ENCODE measurements around the gene INSIG1.

GRCh38 chr7:155257482-155258225 lies 40.0 kb upstream of the INSIG1 start:
- TF ChIP-seq CTCF (IDR thresholded peaks at IDR 0.05; ENCODE audit: borderline replicate concordance, extremely low read depth, low read length, poor library complexity, severe bottlenecking) (no peak), EZH2 (IDR thresholded peaks at IDR 0.05; ENCODE audit: borderline replicate concordance, low read depth, low read length, severe bottlenecking) (no peak)

All from DND-41 (cell line).